GM12878 (cell line): ENCODE measurements around the gene VPS54. TPM values are rescaled to one million over a fixed set of nuclear protein-coding genes. Genes with fewer than 3 reads are reported as not detected.
"Not testable (repeated sequence)": the region's sequence is repeated elsewhere in the genome, so short reads cannot be mapped to it uniquely, and the experiment has no call there.

ENCODE experiments used
- ATAC-seq: fragments of 200-7000 bp; cut with Tn5 transposase; 3 replicates; pipeline ENCODE4 v1.9.1; 2020; ENCODE audit warnings: mild to moderate bottlenecking, moderate library complexity
- BruUV-seq: library from RNA; stranded (reverse); fragments of 400-500 nt; replicated peaks from 2 replicates; lab custom pipeline; 2021; lab: Mats Ljungman, UMichigan
- CTCF ChIA-PET: fragments of 300-600 bp; sonication (Branson Sonifier 250); formaldehyde crosslinking; extraction: SDS; loops from one replicate; lab custom pipeline; 2021; ENCODE audit warnings: inconsistent platforms; lab: Yijun Ruan, JAX
- POLR2A ChIA-PET: fragments of 350-600 bp; formaldehyde crosslinking; extraction: SDS; loops from one replicate; lab custom pipeline; 2021; ENCODE audit warnings: inconsistent platforms; lab: Charles Lee
- RAD21 ChIA-PET: fragments of 300-600 bp; sonication (Branson Sonifier 250); formaldehyde crosslinking; loops from one replicate; lab custom pipeline; 2023; ENCODE audit warnings: antibody characterized with exemption; ENCODE audit not compliant: unreplicated experiment; lab: Charles Lee
- SMC1A ChIA-PET: fragments of 300-600 bp; sonication (Branson Sonifier 250); formaldehyde crosslinking; loops from one replicate; lab custom pipeline; 2023; ENCODE audit not compliant: unreplicated experiment, uncharacterized antibody; lab: Charles Lee
- DNase-seq: peaks from one replicate; pipeline ENCODE4 v3.0.0-alpha.2; 2011; ENCODE audit warnings: low read depth, low spot score
- FAIRE-seq: peaks from 3 replicates; lab custom pipeline; 2011; peaks lifted over from hg19 to GRCh38; lab: Jason Lieb, UNC
- H2AFZ ChIP-seq: 2 replicates; pipeline ENCODE4 v1.6.0; 2011; ENCODE audit warnings: low read depth, low read length, control low read depth; ENCODE audit not compliant: control insufficient read depth
- H3K27ac ChIP-seq: 2 replicates; pipeline ENCODE4 v1.5.1; 2011; ENCODE audit warnings: control low read depth; ENCODE audit not compliant: control insufficient read depth, insufficient read depth
- H3K27me3 ChIP-seq, 2 experiments: replicated peaks in 1 of 2; 2 replicates each; pipeline versions ENCODE4 v1.6.0 to v1.6.1; 2011; ENCODE audit warnings: low read length in 1 of 2; ENCODE audit not compliant: control insufficient read depth in 2 of 2, insufficient read depth in 2 of 2
- H3K36me3 ChIP-seq, 2 experiments: 2 replicates each; pipeline ENCODE4 v1.5.1; 2011; ENCODE audit warnings: low read length in 1 of 2; ENCODE audit not compliant: control insufficient read depth in 2 of 2, insufficient read depth in 2 of 2
- H3K4me1 ChIP-seq: 2 replicates; pipeline ENCODE4 v1.6.1; 2011; ENCODE audit warnings: mild to moderate bottlenecking, low read length, moderate library complexity, mixed read lengths; ENCODE audit not compliant: control insufficient read depth, insufficient read depth
- H3K4me2 ChIP-seq: 2 replicates; pipeline ENCODE4 v1.6.0; 2011; ENCODE audit warnings: control low read depth; ENCODE audit not compliant: control insufficient read depth, insufficient read depth
- H3K4me3 ChIP-seq: fragments of 200-600 bp; sonication (generic); 2 replicates; pipeline ENCODE4 v1.5.1; 2016
- H3K79me2 ChIP-seq: 2 replicates; pipeline ENCODE4 v1.6.0; 2011; ENCODE audit warnings: low read length; ENCODE audit not compliant: control insufficient read depth, insufficient read depth
- H3K9ac ChIP-seq: 2 replicates; pipeline ENCODE4 v1.8.0; 2011; ENCODE audit warnings: low read length, control low read depth, mixed read lengths; ENCODE audit not compliant: control insufficient read depth, insufficient read depth
- H3K9me3 ChIP-seq: replicated peaks from 3 replicates; pipeline ENCODE4 v1.5.1; 2011; ENCODE audit warnings: mild to moderate bottlenecking, low read length; ENCODE audit not compliant: control insufficient read depth, insufficient read depth
- H4K20me1 ChIP-seq: 2 replicates; pipeline ENCODE4 v1.6.0; 2011; ENCODE audit not compliant: control insufficient read depth, insufficient read depth
- JUNB ChIP-seq: IDR thresholded peaks from 2 replicates; pipeline ENCODE4 v1.6.1; 2016; ENCODE audit warnings: antibody characterized with exemption, mild to moderate bottlenecking
- JUND ChIP-seq: IDR thresholded peaks from 2 replicates; pipeline ENCODE4 v1.6.1; 2012; ENCODE audit warnings: low read depth, mild to moderate bottlenecking, low read length, improper control_type of control experiment, moderate library complexity
- KDM1A ChIP-seq: fragments of 200-600 bp; sonication (generic); IDR thresholded peaks from 2 replicates; pipeline ENCODE4 v1.6.1; 2016; ENCODE audit warnings: borderline replicate concordance
- POLR2A ChIP-seq: IDR thresholded peaks from 2 replicates; pipeline ENCODE4 v1.6.1; 2011; ENCODE audit warnings: low read depth, mild to moderate bottlenecking, low read length
- RCOR1 ChIP-seq: conservative IDR thresholded peaks from 2 replicates; pipeline ENCODE4 v1.6.1; 2012; ENCODE audit warnings: low read depth, low read length, improper control_type of control experiment
- WGBS: methylation state at CpG from one replicate; pipeline ENCODE4 v1.1.6; 2016; ENCODE audit warnings: low lambda C conversion rate; ENCODE audit not compliant: insufficient replicate concordance, insufficient coverage; ENCODE audit errors: missing lambda C conversion rate; 5-methylcytosine and 5-hydroxymethylcytosine counted together
- in situ Hi-C: fragments of 300-500 bp; cut with MboI; formaldehyde crosslinking; loops from 9 replicates; pipeline ENCODE4 v1.14.3; 2018; ENCODE audit warnings: mixed read lengths
- intact Hi-C: fragments of 100-400 bp; cut with micrococcal nuclease; formaldehyde crosslinking; loops from one replicate; pipeline ENCODE4 v1.14.2; 2022; ENCODE audit not compliant: unreplicated experiment
- polyA plus RNA-seq, 11 experiments: library from polyadenylated mRNA; depleted of rRNA in 4 of 11; unstranded in 6 of 11; stranded (reverse) in 5 of 11; fragments of >200 nt; fragmentation: Nextera tagmentation in 4 of 11; fragmentation: Illumina TruSeq in 1 of 11; extraction: Ambion mirVana in 4 of 11; extraction: Trizol in 1 of 11; gene quantifications; 1 replicate in 1 of 11; 2 replicates in 10 of 11; pipeline versions ENCODE4 v1.2.1 to v1.2.3, GENCODE V29; 2011 to 2016; ENCODE audit warnings: inconsistent platforms in 2 of 11, missing spikeins in 2 of 11, low read depth in 1 of 11
- total RNA-seq, 4 experiments: library from RNA; depleted of rRNA in 3 of 4; stranded (reverse); fragments of >200 nt in 3 of 4; fragmentation: Illumina TruSeq in 1 of 4; extraction: Trizol in 1 of 4; gene quantifications; 2 replicates each; pipeline versions ENCODE4 v1.2.1 to v1.2.3, GENCODE V29; 2013 to 2021
- TF ChIP-seq, protein P1 (sequence below): fragments of 150-350 bp; IDR thresholded peaks from 2 replicates; pipeline ENCODE4 v1.6.1; 2016; ENCODE audit warnings: low read depth, low read length

VPS54 gene
- total and polyA plus RNA-seq, 10 of the 15 experiments (the other 5 are each of a cell fraction or from before 2014, with no cell fraction given) = 1.6 to 16.2 (median 9.3) TPM

DNA sequence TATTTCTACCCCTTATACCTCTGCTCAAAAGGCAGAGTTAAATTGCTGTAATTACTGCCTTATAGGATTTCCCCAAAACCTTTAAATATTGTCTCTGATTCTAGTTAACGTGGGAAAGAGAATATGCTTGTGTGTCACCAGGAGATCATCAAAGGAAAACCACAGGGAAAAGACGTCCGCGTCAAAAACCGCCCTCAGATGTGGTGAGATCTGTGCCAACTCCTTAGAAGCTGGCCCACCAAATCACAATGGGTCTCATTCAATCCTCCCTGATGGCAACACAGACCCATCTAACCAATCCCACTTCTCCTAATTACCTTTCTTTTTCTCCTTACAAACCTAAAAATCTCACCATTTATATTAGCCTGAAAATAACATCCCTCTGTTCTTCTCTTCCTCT, 25.4 kb downstream of the VPS54 start (continued):
- TF ChIP-seq JUND (no peak), POLR2A (no peak), JUNB (no peak), KDM1A (no peak), RCOR1 (no peak)
- TF ChIP-seq, protein P1, sequence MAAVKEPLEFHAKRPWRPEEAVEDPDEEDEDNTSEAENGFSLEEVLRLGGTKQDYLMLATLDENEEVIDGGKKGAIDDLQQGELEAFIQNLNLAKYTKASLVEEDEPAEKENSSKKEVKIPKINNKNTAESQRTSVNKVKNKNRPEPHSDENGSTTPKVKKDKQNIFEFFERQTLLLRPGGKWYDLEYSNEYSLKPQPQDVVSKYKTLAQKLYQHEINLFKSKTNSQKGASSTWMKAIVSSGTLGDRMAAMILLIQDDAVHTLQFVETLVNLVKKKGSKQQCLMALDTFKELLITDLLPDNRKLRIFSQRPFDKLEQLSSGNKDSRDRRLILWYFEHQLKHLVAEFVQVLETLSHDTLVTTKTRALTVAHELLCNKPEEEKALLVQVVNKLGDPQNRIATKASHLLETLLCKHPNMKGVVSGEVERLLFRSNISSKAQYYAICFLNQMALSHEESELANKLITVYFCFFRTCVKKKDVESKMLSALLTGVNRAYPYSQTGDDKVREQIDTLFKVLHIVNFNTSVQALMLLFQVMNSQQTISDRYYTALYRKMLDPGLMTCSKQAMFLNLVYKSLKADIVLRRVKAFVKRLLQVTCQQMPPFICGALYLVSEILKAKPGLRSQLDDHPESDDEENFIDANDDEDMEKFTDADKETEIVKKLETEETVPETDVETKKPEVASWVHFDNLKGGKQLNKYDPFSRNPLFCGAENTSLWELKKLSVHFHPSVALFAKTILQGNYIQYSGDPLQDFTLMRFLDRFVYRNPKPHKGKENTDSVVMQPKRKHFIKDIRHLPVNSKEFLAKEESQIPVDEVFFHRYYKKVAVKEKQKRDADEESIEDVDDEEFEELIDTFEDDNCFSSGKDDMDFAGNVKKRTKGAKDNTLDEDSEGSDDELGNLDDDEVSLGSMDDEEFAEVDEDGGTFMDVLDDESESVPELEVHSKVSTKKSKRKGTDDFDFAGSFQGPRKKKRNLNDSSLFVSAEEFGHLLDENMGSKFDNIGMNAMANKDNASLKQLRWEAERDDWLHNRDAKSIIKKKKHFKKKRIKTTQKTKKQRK = no peak

- POLR2A ChIA-PET, H3K9ac ChIP-seq, in situ Hi-C loops, intact Hi-C loops, H3K27ac ChIP-seq, H3K4me3 ChIP-seq, SMC1A ChIA-PET, H3K9me3 ChIP-seq, RAD21 ChIA-PET, BruUV-seq, CTCF ChIA-PET, H3K4me2 ChIP-seq, H3K36me3 ChIP-seq, H4K20me1 ChIP-seq, FAIRE-seq, H3K27me3 ChIP-seq, H2AFZ ChIP-seq, DNase-seq, ATAC-seq, H3K79me2 ChIP-seq, H3K4me1 ChIP-seq: not testable (repeated sequence)
- 94% methylated on average over 9 of the region's 9 CpGs for WGBS
Observed at GRCh38 chr2:63993130-63993584, 26.1 kb downstream of the VPS54 start.
